Measurements from ENCODE around the gene TXNIP.

GRCh38 chr1:146007489-146008133, 11.2 kb upstream of the TXNIP start:
- TF ChIP-seq CTCF (IDR thresholded peaks at IDR 0.05), result no peak
- TF ChIP-seq EZH2 (IDR thresholded peaks at IDR 0.05), result no peak
- no peak for TF ChIP-seq EZH2phosphoT487 (IDR thresholded peaks at IDR 0.05)

Data from neural progenitor cell (in vitro differentiated cells).